T-helper 17 cell (primary cell): ENCODE measurements around the gene KHSRP. TPM values are rescaled to one million over a fixed set of nuclear protein-coding genes. Genes with fewer than 3 reads are reported as not detected.

Source experiments
- ATAC-seq: fragments of 150-1000 bp; cut with Tn5 transposase; 2 replicates; pipeline ENCODE4 v1.10.0; 2021; ENCODE audit warnings: mild to moderate bottlenecking, moderate library complexity
- DNase-seq, 3 donors: peaks; one replicate each; pipeline versions ENCODE4 v3.0.0 to v3.0.0-alpha.2; 2020 to 2021
- H3K9me3 ChIP-seq: one replicate; pipeline ENCODE4 v1.7.0; 2013; ENCODE audit warnings: low read length, mild to moderate bottlenecking; ENCODE audit not compliant: control insufficient read depth, poor library complexity, severe bottlenecking
- H3K27ac Mint-ChIP-seq: one replicate; pipeline ENCODE4 v1.8.0; 2022; ENCODE audit warnings: mild to moderate bottlenecking, moderate library complexity, mixed read lengths
- H3K27me3 Mint-ChIP-seq: one replicate; pipeline ENCODE4 v1.8.0; 2022; ENCODE audit warnings: mixed read lengths
- H3K36me3 Mint-ChIP-seq: one replicate; pipeline ENCODE4 v1.8.0; 2022; ENCODE audit warnings: low read depth, mixed read lengths
- H3K4me1 Mint-ChIP-seq: one replicate; pipeline ENCODE4 v1.8.0; 2022; ENCODE audit warnings: mild to moderate bottlenecking, mixed read lengths
- H3K4me3 Mint-ChIP-seq: one replicate; pipeline ENCODE4 v1.8.0; 2022; ENCODE audit warnings: mild to moderate bottlenecking, moderate library complexity, mixed read lengths
- total RNA-seq, 4 donors: library from RNA in 2 of 4; stranded (reverse) in 2 of 4; gene quantifications; one replicate each; pipeline ENCODE4 v1.2.3 and lab custom pipeline; 2022 to 2026

The KHSRP gene
- total RNA-seq, 2 donors from 2014 or later = 138 to 164 TPM

- peaks cover 2% of the 10 kb centered on the region for H3K36me3 Mint-ChIP-seq
These were observed 40.2 kb downstream of the KHSRP start for GRCh38 chr19:6384381-6384780.

GRCh38 chr19:6383188-6383587, 41.4 kb downstream of the KHSRP start:
- Mint-ChIP-seq H3K4me3 (no peak overlapping the region), H3K4me1 (peaks cover 3% of the 10 kb centered on the region), H3K36me3 (peaks cover 2% of the 10 kb centered on the region), H3K27ac (peak overlapping the region; percentile 27), H3K27me3 (no peaks in the 10 kb centered on the region)
- DNase-seq (no peak), ATAC-seq (no peak)
- no peaks in the 10 kb centered on the region for H3K9me3 ChIP-seq

More at GRCh38 chr19:6384381-6384780, 40.2 kb downstream of the KHSRP start:
- no peak overlapping the region for H3K27ac Mint-ChIP-seq
- DNase-seq = no peak
- no peaks in the 10 kb centered on the region for H3K27me3 Mint-ChIP-seq
- ATAC-seq = no peak
- peaks cover 5% of the 10 kb centered on the region for H3K4me1 Mint-ChIP-seq
- H3K4me3 Mint-ChIP-seq = no peak overlapping the region
- H3K9me3 ChIP-seq = no peaks in the 10 kb centered on the region

DNA sequence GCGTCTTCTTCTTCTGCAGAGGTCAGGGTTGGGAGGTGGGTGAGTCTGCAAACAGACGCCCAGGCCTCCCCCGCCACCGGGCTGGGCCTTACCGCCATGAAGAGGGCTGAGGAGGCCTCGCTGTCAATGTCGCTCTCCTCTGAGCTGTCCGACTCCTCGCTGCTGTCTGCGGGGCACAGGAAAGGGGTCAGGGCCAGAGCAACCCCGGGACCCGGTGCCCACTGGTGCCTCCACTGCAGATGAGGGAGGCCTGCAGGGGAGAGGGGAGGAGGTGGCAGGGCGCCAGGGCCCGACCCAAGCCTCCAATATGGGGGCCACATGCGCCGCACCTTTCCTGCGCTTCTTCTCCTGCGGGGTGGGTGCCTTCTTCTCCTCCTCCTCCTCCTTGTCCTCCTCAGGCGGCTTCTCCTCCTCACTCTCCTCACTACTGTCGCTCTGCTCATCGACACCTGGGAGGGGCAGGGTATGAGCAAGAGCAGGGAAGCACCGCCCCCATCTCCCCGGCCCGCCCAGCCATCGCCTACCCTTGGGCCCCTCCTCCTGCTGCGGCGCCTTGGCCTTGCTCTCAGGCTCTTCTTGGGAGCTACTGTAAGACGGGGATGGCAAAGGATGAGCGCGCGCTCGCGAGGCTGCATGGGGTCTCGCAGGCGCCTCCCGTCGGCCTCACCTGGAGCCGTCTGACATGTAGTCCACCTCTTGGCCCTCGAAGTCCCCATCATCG, 43.4 kb downstream of the KHSRP start:
- ATAC-seq = no peak
- Mint-ChIP-seq H3K4me1 (no peaks in the 10 kb centered on the region), H3K27ac (peak overlapping the region; percentile 60), H3K36me3 (peaks cover 2% of the 10 kb centered on the region), H3K4me3 (no peak overlapping the region), H3K27me3 (no peaks in the 10 kb centered on the region)
- no peaks in the 10 kb centered on the region for H3K9me3 ChIP-seq
- no peak for DNase-seq

DNA sequence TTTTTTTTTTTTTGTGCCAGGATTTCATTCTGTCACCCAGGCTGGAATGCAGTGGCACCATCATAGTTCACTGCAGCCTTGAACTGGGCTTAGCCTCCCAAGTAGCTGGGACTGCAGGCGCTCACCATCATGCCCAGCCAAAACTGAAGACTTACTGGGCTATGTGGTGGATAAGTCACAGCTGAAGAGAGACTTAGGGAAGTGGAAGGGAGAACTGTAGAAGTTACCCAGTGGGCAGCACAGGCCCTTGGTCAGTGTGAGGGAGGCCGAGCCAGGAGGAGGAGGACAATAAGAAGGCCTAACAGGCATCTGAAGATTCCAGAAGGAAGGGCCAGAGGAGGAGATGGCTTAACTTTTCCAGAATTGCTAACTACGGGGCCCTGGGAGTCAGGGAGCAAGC, 44.9 kb downstream of the KHSRP start:
- ATAC-seq = no peak
- H3K4me3 Mint-ChIP-seq = no peak overlapping the region
- peaks cover 2% of the 10 kb centered on the region for H3K36me3 Mint-ChIP-seq
- no peak overlapping the region for H3K27ac Mint-ChIP-seq
- DNase-seq = no peak
- H3K4me1 Mint-ChIP-seq = no peaks in the 10 kb centered on the region
- H3K27me3 Mint-ChIP-seq = no peaks in the 10 kb centered on the region
- H3K9me3 ChIP-seq = no peaks in the 10 kb centered on the region

- Mint-ChIP-seq H3K4me1 (peaks cover 4% of the 10 kb centered on the region), H3K36me3 (peaks cover 2% of the 10 kb centered on the region), H3K27ac (peak overlapping the region; percentile 24), H3K27me3 (no peaks in the 10 kb centered on the region), H3K4me3 (no peak overlapping the region)
- no peak for DNase-seq
- no peak for ATAC-seq
- H3K9me3 ChIP-seq = no peaks in the 10 kb centered on the region
These were observed 46.1 kb downstream of the KHSRP start for GRCh38 chr19:6378486-6378885.

DNA sequence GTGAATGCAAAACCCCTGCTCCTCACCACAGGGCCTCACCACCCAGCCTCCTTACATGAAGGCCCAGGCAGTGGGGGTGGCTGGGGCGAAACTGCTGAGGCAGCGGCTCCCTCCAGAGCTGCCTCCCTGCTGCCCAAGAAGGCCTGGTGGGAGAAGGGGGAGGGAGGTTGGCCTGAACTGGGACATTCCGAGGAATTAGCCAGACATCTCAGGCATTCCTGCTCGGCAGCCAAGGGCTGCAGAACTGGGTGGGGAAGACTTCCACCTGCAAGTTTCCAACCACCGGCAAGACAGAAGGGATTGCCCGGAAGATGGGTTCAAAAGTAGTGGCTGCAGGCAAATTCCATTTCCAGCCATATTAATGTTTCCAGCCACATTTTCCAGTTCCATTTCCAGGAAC, 46.6 kb downstream of the KHSRP start:
- Mint-ChIP-seq H3K36me3 (no peaks in the 10 kb centered on the region), H3K27ac (no peak overlapping the region), H3K27me3 (no peaks in the 10 kb centered on the region), H3K4me1 (peaks cover 6% of the 10 kb centered on the region), H3K4me3 (no peak overlapping the region)
- no peaks in the 10 kb centered on the region for H3K9me3 ChIP-seq
- DNase-seq (no peak), ATAC-seq (no peak)

GRCh38 chr19:6376512-6377190, 48.0 kb downstream of the KHSRP start:
- H3K4me3 Mint-ChIP-seq = no peak overlapping the region
- ATAC-seq (no peak), DNase-seq (no peak)
- no peaks in the 10 kb centered on the region for H3K9me3 ChIP-seq
- H3K36me3 Mint-ChIP-seq = no peaks in the 10 kb centered on the region
- peak overlapping the region; percentile 71 for H3K27ac Mint-ChIP-seq
- H3K4me1 Mint-ChIP-seq = peaks cover 10% of the 10 kb centered on the region
- H3K27me3 Mint-ChIP-seq = no peaks in the 10 kb centered on the region

GRCh38 chr19:6375411-6376010, 49.1 kb downstream of the KHSRP start, which contains the start of gene PSPN:
Gene PSPN (minus strand): TSS chr19:6375933. CDS start chr19:6375849, 84 bp downstream.
- Mint-ChIP-seq H3K36me3 (no peaks in the 10 kb centered on the region), H3K4me3 (peak within 1 kb of the TSS; percentile 28), H3K27ac (peak within 1 kb of the TSS; percentile 71), H3K4me1 (peaks cover 10% of the 10 kb centered on the region), H3K27me3 (no peaks in the 10 kb centered on the region)
- no peaks in the 10 kb centered on the region for H3K9me3 ChIP-seq
- ATAC-seq (no peak), DNase-seq (no peak)

DNA sequence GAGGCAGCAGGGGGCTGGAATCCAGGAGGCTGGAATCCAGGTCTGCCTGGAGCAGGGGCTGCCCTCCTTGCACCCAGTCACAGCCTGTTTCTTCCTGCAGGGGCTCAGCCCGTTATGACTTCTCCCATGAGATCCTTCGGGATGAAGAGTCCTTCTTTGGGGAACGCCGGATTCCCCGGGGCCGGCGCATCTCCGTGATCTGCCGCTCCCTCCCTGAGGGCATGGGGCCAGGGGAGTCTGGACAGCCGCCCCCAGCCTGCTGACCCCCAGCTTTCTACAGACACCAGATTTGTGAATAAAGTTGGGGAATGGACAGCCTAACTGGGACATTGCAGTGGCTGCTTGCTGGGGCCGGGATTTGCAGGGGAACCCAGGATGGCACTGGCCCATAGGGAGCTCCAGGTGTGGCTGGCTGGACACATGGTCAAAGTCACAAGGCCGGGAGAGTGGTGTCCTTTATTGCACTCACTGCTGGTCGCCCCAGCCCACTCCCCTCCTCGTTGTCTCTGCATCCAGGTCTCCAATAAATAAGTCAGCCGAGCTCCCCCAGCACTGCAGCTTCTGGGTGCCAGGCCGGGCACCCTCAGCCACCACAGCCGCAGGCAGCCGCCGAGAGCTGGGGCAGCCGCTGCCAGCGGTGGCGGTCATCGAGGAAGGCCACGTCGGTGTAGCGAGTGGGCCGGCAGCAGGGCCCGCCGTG, 49.8 kb downstream of the KHSRP start:
- Mint-ChIP-seq H3K27ac (no peak overlapping the region), H3K36me3 (peaks cover under 1% of the 10 kb centered on the region), H3K4me1 (peaks cover 11% of the 10 kb centered on the region), H3K27me3 (no peaks in the 10 kb centered on the region), H3K4me3 (peak overlapping the region; percentile 28)
- DNase-seq (no peak), ATAC-seq (no peak)
- no peaks in the 10 kb centered on the region for H3K9me3 ChIP-seq

DNA sequence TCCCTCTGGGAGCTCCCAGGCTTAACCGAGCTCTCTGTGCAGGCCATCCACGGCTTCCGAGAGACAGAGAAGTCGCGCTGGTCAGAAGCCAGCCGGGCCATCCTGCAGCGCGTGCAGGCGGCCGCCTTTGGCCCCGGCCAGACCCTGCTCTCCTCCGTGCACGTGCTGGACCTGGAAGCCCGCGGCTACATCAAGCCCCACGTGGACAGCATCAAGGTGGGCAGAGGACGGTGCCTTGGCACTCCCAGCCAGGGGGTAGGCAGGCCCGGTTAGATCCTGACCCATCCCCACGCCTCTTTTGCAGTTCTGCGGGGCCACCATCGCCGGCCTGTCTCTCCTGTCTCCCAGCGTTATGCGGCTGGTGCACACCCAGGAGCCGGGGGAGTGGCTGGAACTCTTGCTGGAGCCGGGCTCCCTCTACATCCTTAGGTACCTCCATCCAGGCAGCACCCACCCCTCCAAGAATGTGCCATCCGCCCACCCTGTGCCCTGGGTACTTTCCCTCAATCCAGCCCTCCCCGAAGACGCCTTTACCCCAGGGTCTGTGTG, 50.4 kb downstream of the KHSRP start:
- no peaks in the 10 kb centered on the region for H3K27me3 Mint-ChIP-seq
- no peak for DNase-seq
- H3K27ac Mint-ChIP-seq = no peak overlapping the region
- ATAC-seq = no peak
- no peaks in the 10 kb centered on the region for H3K9me3 ChIP-seq
- peaks cover 17% of the 10 kb centered on the region for H3K4me1 Mint-ChIP-seq
- H3K36me3 Mint-ChIP-seq = peaks cover 2% of the 10 kb centered on the region
- H3K4me3 Mint-ChIP-seq = no peak overlapping the region

GRCh38 chr19:6373813-6374108, 50.9 kb downstream of the KHSRP start:
- Mint-ChIP-seq H3K36me3 (peaks cover 2% of the 10 kb centered on the region), H3K4me1 (peaks cover 19% of the 10 kb centered on the region), H3K27me3 (no peaks in the 10 kb centered on the region), H3K27ac (no peak overlapping the region), H3K4me3 (peak overlapping the region; percentile 93)
- DNase-seq = no peak
- no peaks in the 10 kb centered on the region for H3K9me3 ChIP-seq
- ATAC-seq = no peak

DNA sequence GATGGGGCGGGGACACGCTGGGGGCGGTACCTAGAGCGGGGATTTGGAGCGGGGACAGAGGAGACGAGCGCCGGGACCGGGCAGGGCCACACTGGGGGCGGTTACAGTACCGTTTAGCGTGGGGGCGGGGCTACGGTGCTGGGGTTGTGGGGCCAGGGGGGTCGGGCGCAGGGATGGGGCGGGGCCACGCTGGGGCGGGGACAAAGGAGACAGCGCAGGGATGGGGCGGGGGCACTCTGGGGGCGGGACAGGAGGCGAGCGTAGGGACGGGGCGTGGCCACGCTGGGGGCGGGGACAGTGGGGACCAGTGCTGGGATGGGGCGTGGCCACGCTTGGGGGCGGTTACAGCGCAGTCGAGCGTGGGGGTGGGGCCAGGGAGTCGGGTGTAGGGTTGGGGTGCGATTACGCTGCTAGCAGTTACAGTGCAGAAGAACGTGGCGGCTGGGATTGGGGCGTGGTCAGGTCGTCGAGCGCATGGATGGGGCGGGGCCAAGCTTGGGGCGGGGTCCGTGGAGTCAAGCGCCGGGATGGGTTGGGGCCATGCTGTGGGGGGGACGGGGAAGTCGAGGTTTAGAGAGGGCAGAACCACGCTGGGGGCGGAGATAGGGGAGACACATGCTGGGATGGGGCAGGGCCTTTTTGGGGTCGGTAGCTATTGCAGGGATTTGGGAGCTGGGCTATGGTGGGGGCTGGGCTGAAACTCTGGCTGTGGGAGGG, 51.4 kb downstream of the KHSRP start:
- no peaks in the 10 kb centered on the region for H3K27me3 Mint-ChIP-seq
- peak; percentile 97 to 99 (median 98) for DNase-seq
- H3K36me3 Mint-ChIP-seq = peaks cover 2% of the 10 kb centered on the region
- no peaks in the 10 kb centered on the region for H3K9me3 ChIP-seq
- H3K27ac Mint-ChIP-seq = peak overlapping the region; percentile 85
- H3K4me3 Mint-ChIP-seq = peak overlapping the region; percentile 93
- ATAC-seq = peak; percentile 75
- H3K4me1 Mint-ChIP-seq = peaks cover 19% of the 10 kb centered on the region
